GM03348 (cell line): ENCODE results near the gene AMDHD1.

Experiments
- DNase-seq: peaks from one replicate; pipeline ENCODE4 v3.0.0; 2012; ENCODE audit warnings: low spot score

AMDHD1 gene

GRCh38 chr12:95943330-95943842 lies at the start of gene AMDHD1:
Gene AMDHD1, plus strand, starts transcription at chr12:95943331. Its CDS starts 68 bp downstream, at chr12:95943399.
- DNase-seq = peak; percentile 63

- no peak for DNase-seq
These were observed 46.3 kb upstream of the AMDHD1 start for GRCh38 chr12:95896846-95897245.

GRCh38 chr12:95898081-95898480 lies 45.0 kb upstream of the AMDHD1 start:
- DNase-seq = no peak

GRCh38 chr12:95908573-95908972 lies 34.6 kb upstream of the AMDHD1 start:
- DNase-seq = peak; percentile 25

- no peak for DNase-seq
These were observed 33.3 kb upstream of the AMDHD1 start for GRCh38 chr12:95909871-95910270.

- DNase-seq = peak; percentile 71
These were observed 24.7 kb upstream of the AMDHD1 start for GRCh38 chr12:95918194-95918993.

GRCh38 chr12:95919110-95919509 lies 24.0 kb upstream of the AMDHD1 start:
- no peak for DNase-seq

GRCh38 chr12:95922231-95922630 lies 20.9 kb upstream of the AMDHD1 start:
- no peak for DNase-seq

GRCh38 chr12:95940514-95940913 lies 2.6 kb upstream of the AMDHD1 start:
- DNase-seq = no peak

- DNase-seq = no peak
These were observed 1.0 kb upstream of the AMDHD1 start for GRCh38 chr12:95942101-95942523.

GRCh38 chr12:95942524-95943329 lies 404 bp upstream of the AMDHD1 start, which contains the start of gene CCDC38:
Gene CCDC38, minus strand, starts transcription at chr12:95942614. Its CDS starts 6,105 bp downstream, at chr12:95936509.
- peak; percentile 79 for DNase-seq

- DNase-seq = no peak
These were observed 1.1 kb downstream of the AMDHD1 start for GRCh38 chr12:95944108-95944704.

GRCh38 chr12:95949477-95950206 lies 6.5 kb downstream of the AMDHD1 start:
- DNase-seq = no peak

- DNase-seq = no peak
These were observed 8.4 kb downstream of the AMDHD1 start for GRCh38 chr12:95951515-95951914.

GRCh38 chr12:95953000-95953399 lies 9.9 kb downstream of the AMDHD1 start:
- no peak for DNase-seq

GRCh38 chr12:95955549-95956159 lies 12.5 kb downstream of the AMDHD1 start:
- no peak for DNase-seq

GRCh38 chr12:95956557-95957145 lies 13.5 kb downstream of the AMDHD1 start:
- DNase-seq = no peak

GRCh38 chr12:95959107-95959506 lies 16.0 kb downstream of the AMDHD1 start:
- DNase-seq = no peak

- DNase-seq = no peak
These were observed 17.1 kb downstream of the AMDHD1 start for GRCh38 chr12:95960241-95960640.

GRCh38 chr12:95962222-95962621 lies 19.1 kb downstream of the AMDHD1 start:
- DNase-seq = no peak

GRCh38 chr12:95963096-95963495 lies 20.0 kb downstream of the AMDHD1 start:
- no peak for DNase-seq
